Measurements from ENCODE around the gene SINHCAF.
"Not testable (repeated sequence)": the region's sequence is repeated elsewhere in the genome, so short reads cannot be mapped to it uniquely, and the experiment has no call there.

The SINHCAF gene

DNA sequence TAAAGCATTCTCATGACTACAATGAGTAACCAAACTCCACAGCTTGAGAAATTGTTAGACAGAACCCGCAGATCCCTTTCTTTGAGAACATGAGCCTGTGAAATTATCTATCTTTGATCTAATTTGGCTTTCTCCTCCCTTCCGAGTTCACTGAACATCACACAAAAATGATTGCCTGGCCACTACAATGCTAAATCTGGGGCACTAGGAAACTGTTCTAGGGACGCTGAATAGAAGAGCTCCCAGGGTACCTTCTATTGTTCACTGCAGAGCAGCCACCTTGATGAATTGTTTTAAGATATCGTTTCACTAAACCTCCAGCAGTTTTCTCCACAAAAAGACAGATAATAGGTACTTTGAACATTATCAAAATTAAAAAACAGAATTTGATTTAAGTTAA lies 47.5 kb downstream of the SINHCAF start:
- no peak for DNase-seq (ENCODE audit: insufficient read length, low spot score)
- FAIRE-seq: no peak
- no peak for TF ChIP-seq POLR2A (IDR thresholded peaks at IDR 0.05; ENCODE audit: low read depth, low read length)

DNA sequence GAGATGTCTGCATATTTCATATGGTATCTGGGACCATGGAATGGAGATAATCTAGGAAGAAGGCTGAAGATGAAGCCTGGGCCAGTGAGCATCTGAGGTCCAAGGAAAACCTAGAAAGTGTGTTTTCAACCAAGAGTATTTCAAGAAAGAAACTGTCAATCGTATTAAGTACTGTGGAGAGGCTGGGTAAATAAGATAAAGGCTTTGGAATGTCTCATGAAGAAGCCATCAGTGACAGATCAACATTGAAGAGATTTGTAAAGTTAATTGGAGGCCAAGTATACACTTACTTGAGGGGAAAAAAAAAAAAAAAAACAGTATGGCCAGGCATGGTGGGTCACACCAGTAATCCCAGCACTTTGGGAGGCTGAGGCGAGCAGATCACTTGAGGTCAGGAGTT lies 48.9 kb downstream of the SINHCAF start:
- FAIRE-seq: no peak
- DNase-seq (ENCODE audit: insufficient read length, low spot score): no peak
- TF ChIP-seq POLR2A (IDR thresholded peaks at IDR 0.05; ENCODE audit: low read depth, low read length): no peak

DNA sequence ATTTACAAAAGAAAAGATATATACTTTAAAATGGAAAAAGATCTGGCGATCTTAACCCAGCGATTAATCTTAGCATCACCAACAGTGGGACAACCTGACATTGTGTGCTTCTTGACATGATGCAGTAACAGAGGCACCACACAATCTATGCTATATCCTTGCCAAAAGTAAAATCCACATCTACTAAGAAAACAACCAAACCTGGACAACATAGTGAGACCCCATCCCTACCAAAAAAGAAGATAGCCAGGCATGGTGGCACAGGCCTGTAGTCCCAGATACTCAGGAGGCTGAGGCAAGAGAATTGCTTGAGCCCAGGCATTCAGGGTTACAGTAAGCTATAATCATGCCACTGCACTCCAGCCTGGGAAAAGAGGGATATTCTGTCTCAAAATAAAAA lies 50.5 kb downstream of the SINHCAF start:
- TF ChIP-seq POLR2A (IDR thresholded peaks at IDR 0.05; ENCODE audit: low read depth, low read length): no peak
- no peak for FAIRE-seq

DNA sequence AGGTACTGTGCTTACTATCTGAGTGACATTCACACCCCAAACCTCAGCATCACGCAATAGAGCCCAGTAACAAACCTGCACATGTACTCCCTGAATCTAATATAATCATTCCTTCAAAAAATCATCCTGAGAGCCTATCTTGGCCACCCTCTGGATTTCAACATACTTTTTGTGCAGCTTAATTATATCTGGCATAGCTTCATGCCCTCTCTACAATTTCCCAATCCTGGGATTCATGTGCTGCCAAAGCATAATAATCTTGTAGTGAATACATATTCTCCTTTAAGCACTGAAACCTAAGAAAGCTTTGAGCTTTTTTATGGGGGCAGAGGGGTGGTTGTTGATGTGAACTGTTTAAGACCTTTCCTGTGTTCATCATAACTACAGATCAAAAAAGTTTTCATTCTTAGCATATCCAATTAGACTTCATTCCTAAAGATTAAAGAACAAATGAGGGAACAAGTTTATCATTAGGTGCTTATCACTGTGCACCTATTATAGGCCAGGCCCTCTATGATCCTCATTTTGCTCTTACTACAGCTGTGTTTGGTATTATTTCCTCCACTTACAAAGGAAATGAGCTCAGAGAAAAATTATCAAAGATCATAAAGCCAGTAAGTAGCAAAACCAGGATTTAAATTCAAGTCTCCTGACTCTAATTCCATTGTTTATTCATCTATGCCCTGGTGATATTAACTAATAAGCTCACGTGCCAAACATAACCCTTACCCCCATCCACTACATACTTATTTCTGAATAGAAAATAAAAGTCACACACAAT lies 51.2 kb downstream of the SINHCAF start:
- DNase-seq (ENCODE audit: insufficient read length, low spot score) (no peak), FAIRE-seq (no peak)
- TF ChIP-seq POLR2A (IDR thresholded peaks at IDR 0.05; ENCODE audit: low read depth, low read length): no peak

More for the DNA sequence above, 50.5 kb downstream of the SINHCAF start:
- no peak for DNase-seq (ENCODE audit: insufficient read length, low spot score)

DNA sequence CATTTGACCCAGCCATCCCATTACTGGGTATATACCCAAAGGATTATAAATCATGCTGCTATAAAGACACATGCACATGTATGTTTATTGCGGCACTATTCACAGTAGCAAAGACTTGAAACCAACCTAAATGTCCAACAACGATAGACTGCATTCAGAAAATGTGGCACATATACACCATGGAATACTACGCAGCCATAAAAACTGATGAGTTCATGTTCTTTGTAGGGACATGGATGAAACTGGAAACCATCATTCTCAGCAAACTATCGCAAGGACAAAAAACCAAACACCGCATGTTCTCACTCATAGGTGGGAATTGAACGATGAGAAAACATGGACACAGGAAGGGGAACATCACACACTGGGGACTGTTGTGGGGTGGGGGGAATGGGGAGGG lies 52.2 kb downstream of the SINHCAF start:
- not testable (repeated sequence) for DNase-seq (ENCODE audit: insufficient read length, low spot score); FAIRE-seq

DNA sequence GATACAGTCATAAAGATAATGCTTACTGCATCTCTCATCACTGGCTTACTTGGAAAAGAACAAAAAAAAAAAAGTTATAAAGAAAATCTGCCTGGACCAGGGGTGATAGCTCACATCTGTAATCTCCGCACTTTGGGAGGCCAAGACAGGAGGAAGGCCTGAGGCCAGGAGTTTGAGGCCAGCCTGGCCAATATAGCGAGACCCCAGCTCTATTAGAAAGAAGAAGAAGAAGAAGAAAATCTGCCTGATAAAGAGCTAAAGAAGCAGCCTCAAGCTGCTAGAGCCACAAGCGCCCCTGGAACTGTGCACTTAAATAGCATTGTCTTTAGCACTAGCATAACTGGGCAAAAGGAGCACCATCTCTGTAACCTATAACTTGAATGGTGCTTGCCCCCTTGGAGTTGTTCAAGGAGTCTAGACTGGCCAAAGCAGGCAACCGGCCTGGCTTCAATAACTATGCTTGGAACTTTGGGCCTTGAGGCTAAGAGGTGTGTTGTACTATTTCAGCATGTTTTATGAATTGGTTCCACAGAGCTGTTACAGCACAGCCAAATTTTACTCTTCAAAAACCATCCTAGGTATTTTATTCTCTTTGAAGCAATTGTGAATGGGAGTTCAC lies 53.2 kb downstream of the SINHCAF start:
- FAIRE-seq: no peak
- TF ChIP-seq POLR2A (IDR thresholded peaks at IDR 0.05; ENCODE audit: low read depth, low read length): no peak
- DNase-seq (ENCODE audit: insufficient read length, low spot score): no peak

DNA sequence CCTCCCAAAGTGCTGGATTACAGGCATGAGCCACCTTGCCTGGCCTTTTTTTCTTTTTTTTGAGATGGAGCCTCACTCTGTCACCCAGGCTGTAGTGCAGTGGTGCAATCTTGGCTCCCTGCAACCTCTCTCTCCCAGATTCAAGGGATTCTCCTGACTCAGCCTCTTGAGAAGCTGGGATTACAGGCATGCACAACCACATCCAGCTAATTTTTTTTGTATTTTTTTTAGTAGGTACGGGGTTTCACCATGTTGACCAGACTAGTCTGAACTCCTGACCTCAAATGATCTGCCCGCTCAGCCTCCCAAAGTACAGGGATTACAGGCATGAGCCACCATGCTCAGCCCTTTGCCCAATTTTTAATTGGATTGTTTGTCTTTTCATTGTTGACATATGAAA lies 58.0 kb downstream of the SINHCAF start:
- TF ChIP-seq POLR2A (IDR thresholded peaks at IDR 0.05; ENCODE audit: low read depth, low read length): no peak
- FAIRE-seq: no peak
- DNase-seq (ENCODE audit: insufficient read length, low spot score): no peak

DNA sequence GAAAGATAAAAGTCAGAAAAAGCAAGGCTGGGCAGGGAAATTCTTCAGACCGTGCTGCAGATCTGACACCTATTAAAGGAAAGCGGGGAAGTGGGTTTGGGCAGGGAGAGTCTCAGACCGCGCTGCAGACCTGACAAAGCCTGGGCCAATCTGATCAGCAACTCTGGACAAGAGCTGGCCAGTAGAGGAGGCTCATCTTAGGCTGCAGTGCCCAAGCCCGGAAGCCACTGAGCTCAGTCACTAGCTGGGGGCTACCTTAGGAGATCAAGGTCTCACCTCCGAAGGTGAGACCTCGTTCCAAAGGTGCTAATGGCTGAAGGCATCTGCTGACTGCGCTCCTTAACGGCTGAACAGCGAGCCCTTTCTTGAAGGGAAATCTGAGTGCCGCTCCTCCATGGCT lies 60.2 kb downstream of the SINHCAF start:
- no peak for DNase-seq (ENCODE audit: insufficient read length, low spot score)
- FAIRE-seq: no peak
- TF ChIP-seq POLR2A (IDR thresholded peaks at IDR 0.05; ENCODE audit: low read depth, low read length): no peak

DNA sequence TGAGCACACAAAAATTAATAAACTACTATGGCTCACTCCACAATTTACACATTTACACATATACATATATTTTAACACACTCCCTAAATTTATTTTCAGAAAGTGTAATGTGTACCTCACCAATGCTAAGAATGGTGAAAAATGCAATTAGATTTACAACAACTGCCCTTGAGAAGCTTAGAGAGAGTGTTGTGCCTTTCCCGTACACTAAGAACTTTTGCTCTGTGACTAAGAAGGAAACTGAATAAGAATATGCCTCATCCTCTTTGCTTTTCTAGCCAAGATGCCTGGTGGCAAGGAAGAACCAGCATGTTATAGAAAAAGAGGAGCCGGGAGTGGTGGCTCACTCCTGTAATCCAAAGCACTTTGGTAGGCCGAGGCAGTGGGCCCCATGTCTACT lies 62.3 kb downstream of the SINHCAF start:
- no peak for DNase-seq (ENCODE audit: insufficient read length, low spot score)
- no peak for TF ChIP-seq POLR2A (IDR thresholded peaks at IDR 0.05; ENCODE audit: low read depth, low read length)
- FAIRE-seq: no peak

DNA sequence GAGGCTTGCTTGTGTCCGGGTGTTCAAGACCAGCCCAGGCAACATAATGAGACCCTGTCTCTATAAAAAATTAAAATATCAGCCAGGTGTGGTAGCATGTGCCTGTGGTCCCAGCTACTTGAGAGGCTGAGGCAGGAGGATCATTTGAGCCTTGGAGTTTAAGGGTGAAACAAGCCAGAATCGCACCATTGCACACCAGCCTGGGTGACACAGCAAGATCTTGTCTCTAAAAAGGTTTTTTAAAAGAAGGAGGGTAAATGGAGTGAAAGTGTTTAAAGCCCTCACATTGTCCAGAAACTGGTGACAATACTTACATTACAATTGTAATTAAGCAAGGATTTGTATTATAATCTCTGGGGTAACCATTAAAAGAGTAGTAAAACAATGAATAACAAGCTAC lies 64.2 kb downstream of the SINHCAF start:
- no peak for TF ChIP-seq POLR2A (IDR thresholded peaks at IDR 0.05; ENCODE audit: low read depth, low read length)
- DNase-seq (ENCODE audit: insufficient read length, low spot score) (no peak), FAIRE-seq (no peak)

DNA sequence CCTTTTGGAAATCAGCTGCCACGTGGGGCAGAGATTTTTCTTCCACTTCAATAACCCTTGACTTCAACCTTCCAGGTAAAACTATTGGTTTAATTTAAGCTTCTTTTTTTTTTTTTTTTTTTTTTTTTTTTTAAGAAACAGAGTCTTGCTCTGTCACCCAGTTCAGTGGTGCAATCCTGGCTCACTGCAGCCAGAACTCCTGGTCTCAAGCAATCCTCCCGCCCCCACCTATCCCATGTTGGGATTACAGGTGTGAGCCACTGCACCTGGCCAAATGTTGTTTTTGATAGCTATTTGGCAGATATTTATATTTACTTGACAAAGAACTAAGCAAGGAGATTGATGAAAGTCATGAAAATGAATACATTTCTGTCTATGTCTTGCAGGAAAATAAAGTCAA lies 65.1 kb downstream of the SINHCAF start:
- DNase-seq (ENCODE audit: insufficient read length, low spot score) (no peak), FAIRE-seq (no peak)
- TF ChIP-seq POLR2A (IDR thresholded peaks at IDR 0.05; ENCODE audit: low read depth, low read length): no peak

DNA sequence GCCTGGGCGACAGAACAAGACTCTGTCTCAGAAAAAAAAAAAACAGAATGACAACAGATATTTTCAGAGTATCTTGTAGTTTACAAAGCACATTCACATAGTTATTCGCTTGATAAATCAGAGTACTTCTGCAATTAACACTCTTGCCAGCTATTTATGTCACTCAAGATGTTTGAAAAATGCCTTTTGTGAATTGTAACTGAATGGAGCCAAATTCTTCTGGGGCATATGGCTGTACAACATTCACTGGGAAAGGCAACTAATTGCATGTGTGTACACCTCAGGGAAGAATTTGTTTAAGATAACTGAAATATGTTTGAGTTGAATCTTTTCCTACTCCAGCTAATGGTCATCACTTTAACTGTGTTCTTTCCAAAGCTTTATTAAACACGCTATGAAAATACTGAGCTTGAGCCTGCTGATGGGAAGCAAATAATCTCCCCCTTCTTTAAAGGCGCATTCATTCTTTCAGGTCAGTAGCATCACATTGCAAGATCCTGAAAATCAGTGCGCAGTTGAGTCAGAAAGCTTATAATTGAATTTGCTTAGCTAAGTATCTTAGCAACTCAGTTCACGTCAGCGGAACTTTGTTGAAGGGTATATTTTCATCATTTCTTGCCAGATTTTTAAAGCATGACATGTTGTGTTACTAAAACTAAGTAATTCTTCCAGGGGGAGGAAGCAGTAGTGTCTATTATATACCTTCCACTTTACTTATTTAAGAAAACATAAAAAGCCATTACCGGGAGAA lies 66.6 kb downstream of the SINHCAF start:
- TF ChIP-seq POLR2A (IDR thresholded peaks at IDR 0.05; ENCODE audit: low read depth, low read length): no peak
- FAIRE-seq (no peak), DNase-seq (ENCODE audit: insufficient read length, low spot score) (no peak)

DNA sequence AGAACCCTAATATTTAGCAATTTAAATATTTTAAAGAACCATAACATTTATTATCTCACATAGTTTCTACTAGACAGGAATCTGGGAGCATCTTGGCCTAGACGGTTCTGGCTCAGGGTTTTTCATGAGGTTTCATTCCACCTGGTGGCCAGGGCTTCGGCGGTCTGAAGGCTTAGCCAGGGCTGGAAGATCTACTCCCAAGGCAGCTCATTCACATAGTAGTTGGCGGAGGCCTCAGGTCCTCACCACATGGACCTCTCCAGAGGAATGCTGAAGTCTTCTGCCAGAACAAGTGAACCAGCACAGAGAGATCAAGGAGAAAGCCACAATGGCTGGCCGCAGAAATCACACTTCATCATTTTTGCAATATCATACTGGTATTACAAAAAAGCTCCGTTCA lies 68.2 kb downstream of the SINHCAF start:
- TF ChIP-seq POLR2A (IDR thresholded peaks at IDR 0.05; ENCODE audit: low read depth, low read length): no peak
- FAIRE-seq: no peak
- no peak for DNase-seq (ENCODE audit: insufficient read length, low spot score)

DNA sequence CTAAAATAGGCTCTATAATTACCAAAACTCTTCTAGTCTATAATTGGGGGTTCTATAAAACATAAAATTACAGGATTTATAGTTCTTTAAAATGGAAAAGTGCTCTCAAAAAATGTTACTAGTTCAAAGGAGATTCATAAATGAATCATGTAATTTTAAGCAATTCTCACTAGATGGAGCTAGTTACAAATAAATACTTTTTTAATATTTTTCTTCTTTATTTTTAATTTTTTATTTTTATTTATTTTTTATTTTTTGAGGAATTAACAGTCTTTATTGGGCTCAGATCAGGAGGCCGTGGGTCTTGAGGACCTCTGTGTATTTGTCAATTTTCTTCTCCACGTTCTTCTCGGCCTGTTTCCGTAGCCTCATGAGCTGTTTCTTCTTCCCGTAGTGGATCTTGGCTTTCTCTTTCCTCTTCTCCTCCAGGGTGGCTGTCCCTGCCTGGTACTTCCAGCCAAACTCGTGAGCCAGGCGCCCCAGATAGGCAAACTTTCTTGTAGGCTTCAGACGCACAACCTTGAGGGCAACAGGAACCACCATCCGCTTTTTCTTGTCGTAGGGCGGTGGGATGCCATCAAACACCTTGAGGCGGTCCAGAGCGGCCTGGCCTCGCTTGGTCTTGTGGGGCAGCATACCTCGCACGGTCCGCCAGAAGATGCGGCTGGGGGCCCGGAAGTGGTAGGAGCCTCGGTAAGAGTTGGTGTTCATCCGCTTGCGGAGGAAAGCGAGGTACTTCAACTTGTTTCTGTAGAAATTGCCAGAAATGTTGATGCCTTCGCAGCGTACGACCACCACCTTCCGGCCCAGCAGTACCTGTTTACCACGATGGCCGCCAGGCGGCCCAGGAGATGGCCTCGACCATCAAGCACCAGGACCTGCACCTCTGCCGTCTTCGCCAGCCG lies 74.0 kb downstream of the SINHCAF start:
- DNase-seq (ENCODE audit: insufficient read length, low spot score); FAIRE-seq: not testable (repeated sequence)

All from H54 (cell line).